HepG2 (cell line): ENCODE results near the gene TSACC. TPM values are rescaled to one million over a fixed set of nuclear protein-coding genes. Genes with fewer than 3 reads are reported as not detected.

Source experiments
- CBX1 ChIP-seq: IDR thresholded peaks from one replicate; pipeline ENCODE4 v1.6.1; 2016; ENCODE audit warnings: antibody characterized with exemption, low read depth
- CENPT ChIP-seq: sonication (generic); formaldehyde crosslinking; IDR thresholded peaks from 2 replicates; pipeline ENCODE4 v1.8.0; 2022; ENCODE audit warnings: low read depth, mild to moderate bottlenecking, moderate library complexity, missing genetic modification reagents
- GFI1 ChIP-seq: sonication (generic); formaldehyde crosslinking; IDR thresholded peaks from 2 replicates; pipeline ENCODE4 v1.5.0; 2020; ENCODE audit warnings: missing genetic modification reagents, mild to moderate bottlenecking, borderline replicate concordance
- GTF3A ChIP-seq: sonication (generic); formaldehyde crosslinking; conservative IDR thresholded peaks from 2 replicates; pipeline ENCODE4 v1.4.0; 2020; ENCODE audit warnings: mild to moderate bottlenecking, missing genetic modification reagents
- HOXD1 ChIP-seq: sonication (generic); formaldehyde crosslinking; IDR thresholded peaks from 2 replicates; pipeline ENCODE4 v1.5.0; 2020; ENCODE audit warnings: missing genetic modification reagents
- MEF2D ChIP-seq: sonication (generic); formaldehyde crosslinking; IDR thresholded peaks from 2 replicates; pipeline ENCODE4 v1.5.1; 2020; ENCODE audit warnings: mild to moderate bottlenecking, missing genetic modification reagents
- MXI1 ChIP-seq: IDR thresholded peaks from 3 replicates; pipeline ENCODE4 v1.6.1; 2012; ENCODE audit warnings: low read depth, low read length, inconsistent platforms, borderline replicate concordance
- MYNN ChIP-seq: sonication (generic); formaldehyde crosslinking; IDR thresholded peaks from 2 replicates; pipeline ENCODE4 v1.4.0; 2020; ENCODE audit warnings: mild to moderate bottlenecking, low read depth, missing genetic modification reagents
- NFRKB ChIP-seq: fragments of 450-650 bp; IDR thresholded peaks from 2 replicates; pipeline ENCODE4 v1.6.1; 2017
- PHF5A ChIP-seq: IDR thresholded peaks from one replicate; pipeline ENCODE4 v1.6.1; 2018; ENCODE audit warnings: low read depth, missing genetic modification reagents; ENCODE audit not compliant: unreplicated experiment
- STAT5B ChIP-seq: sonication (generic); formaldehyde crosslinking; IDR thresholded peaks from 2 replicates; pipeline ENCODE4 v1.4.0; 2020; ENCODE audit warnings: missing genetic modification reagents
- TBP ChIP-seq: sonication (generic); formaldehyde crosslinking; IDR thresholded peaks from 2 replicates; pipeline ENCODE4 v1.5.0; 2020; ENCODE audit warnings: missing genetic modification reagents
- TFAP4 ChIP-seq: sonication (generic); IDR thresholded peaks from 2 replicates; pipeline ENCODE4 v1.6.1; 2016; ENCODE audit warnings: low read depth, borderline replicate concordance
- ZC3H13 ChIP-seq: sonication (generic); formaldehyde crosslinking; IDR thresholded peaks from 2 replicates; pipeline ENCODE4 v1.8.1; 2023; ENCODE audit warnings: mild to moderate bottlenecking, missing genetic modification reagents, moderate library complexity
- ZMYM2 ChIP-seq: sonication (generic); formaldehyde crosslinking; IDR thresholded peaks from 2 replicates; pipeline ENCODE4 v1.8.0; 2022; ENCODE audit warnings: mild to moderate bottlenecking, missing genetic modification reagents
- ZNF256 ChIP-seq: sonication (generic); formaldehyde crosslinking; conservative IDR thresholded peaks from 2 replicates; pipeline ENCODE4 v1.4.0; 2020; ENCODE audit warnings: missing genetic modification reagents
- ZNF501 ChIP-seq: sonication (generic); formaldehyde crosslinking; IDR thresholded peaks from 2 replicates; pipeline ENCODE4 v1.5.1; 2020; ENCODE audit warnings: mild to moderate bottlenecking, moderate library complexity, missing genetic modification reagents
- ZNF570 ChIP-seq: sonication (generic); formaldehyde crosslinking; IDR thresholded peaks from 2 replicates; pipeline ENCODE4 v1.4.0; 2020; ENCODE audit warnings: mild to moderate bottlenecking, missing genetic modification reagents, borderline replicate concordance
- ZNF781 ChIP-seq: sonication (generic); formaldehyde crosslinking; IDR thresholded peaks from 2 replicates; pipeline ENCODE4 v1.5.1; 2020; ENCODE audit warnings: borderline replicate concordance, mild to moderate bottlenecking, missing genetic modification reagents; ENCODE audit errors: not compliant biosample characterization
- ZNF816 ChIP-seq: sonication (generic); formaldehyde crosslinking; IDR thresholded peaks from 2 replicates; pipeline ENCODE4 v1.8.0; 2022; ENCODE audit warnings: missing genetic modification reagents, mild to moderate bottlenecking, borderline replicate concordance
- polyA plus RNA-seq, 8 experiments: library from polyadenylated mRNA; depleted of rRNA in 3 of 8; stranded (reverse) in 7 of 8; unstranded in 1 of 8; fragments of >200 nt; fragmentation: Illumina TruSeq in 4 of 8; extraction: Trizol in 4 of 8; gene quantifications; 2 replicates each; pipeline versions ENCODE4 v1.2.1 to v1.2.3, GENCODE V29; 2011 to 2016; ENCODE audit warnings: low read depth in 4 of 8, missing spikeins in 1 of 8, mixed read lengths in 1 of 8; ENCODE audit not compliant: insufficient read depth in 1 of 8
- total RNA-seq, 5 experiments: library from RNA; depleted of rRNA; stranded (reverse); fragments of >200 nt; fragmentation: Illumina TruSeq; extraction: Trizol; gene quantifications; 2 replicates each; pipeline ENCODE4 v1.2.3, GENCODE V29; 2016; ENCODE audit warnings: low read depth in 1 of 5
- TF ChIP-seq, protein P1 (sequence below): sonication (generic); formaldehyde crosslinking; IDR thresholded peaks from 2 replicates; pipeline ENCODE4 v1.4.0; 2020; ENCODE audit warnings: missing genetic modification reagents
- TF ChIP-seq, protein P2 (sequence below): sonication (generic); formaldehyde crosslinking; IDR thresholded peaks from 2 replicates; pipeline ENCODE4 v1.9.0; 2021; ENCODE audit warnings: missing genetic modification reagents, borderline replicate concordance

The TSACC gene
- total and polyA plus RNA-seq, 2 of the 13 experiments (the other 11 are each of a cell fraction or from before 2014, with no cell fraction given): 1.5 to 2.6 TPM

DNA sequence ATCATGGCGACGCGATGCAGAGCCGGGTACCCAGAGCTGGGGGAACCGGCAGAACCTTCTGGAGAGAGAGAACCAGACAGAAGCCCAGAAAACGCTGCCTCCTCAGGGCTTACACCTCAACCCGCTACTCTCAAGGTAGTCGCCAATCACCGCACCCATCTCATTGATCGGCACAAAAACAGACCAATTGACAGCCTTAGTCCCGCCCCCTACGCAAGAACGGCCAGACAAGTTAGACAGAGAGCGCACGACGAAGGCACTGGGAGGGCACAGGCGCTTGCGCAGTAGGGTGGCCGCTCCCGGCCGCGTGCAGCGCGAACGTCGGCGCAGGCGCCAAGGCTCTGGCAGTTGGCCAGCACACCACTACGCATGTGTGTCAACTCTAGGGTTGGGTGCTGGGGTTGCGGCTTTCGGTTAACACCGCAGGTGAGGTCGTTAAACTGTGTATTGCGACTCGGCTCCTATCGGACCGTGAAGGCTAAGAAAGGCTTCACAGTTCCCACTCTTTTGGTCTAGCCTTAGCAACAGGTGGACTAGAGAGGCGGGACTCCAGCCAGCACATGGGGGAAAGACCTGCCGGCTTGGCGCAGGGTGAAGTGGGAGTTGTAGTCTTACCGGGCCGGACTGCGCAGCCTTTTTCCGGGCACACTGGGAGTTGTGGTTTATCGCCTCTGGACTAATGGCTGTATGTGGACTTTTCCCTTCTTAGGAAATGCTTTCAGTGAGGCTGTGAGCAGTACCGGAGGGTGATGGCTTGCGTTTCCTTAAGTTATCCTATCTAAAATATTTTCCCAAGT lies at the start of gene TSACC, which contains the start of gene CCT3 (continued):
- TF ChIP-seq ZNF570 (CRISPR knock-in tag) (no peak), CBX1 (no peak), CENPT (no peak), PHF5A (CRISPR knock-in tag) (no peak), ZNF256 (no peak), STAT5B (CRISPR knock-in tag) (no peak), ZMYM2 (CRISPR knock-in tag) (no peak), ZNF501 (CRISPR knock-in tag) (peak; percentile 76), HOXD1 (CRISPR knock-in tag) (no peak), GFI1 (CRISPR knock-in tag) (no peak), MYNN (CRISPR knock-in tag) (no peak), NFRKB (no peak), ZNF816 (no peak), TFAP4 (peak; percentile 11; the same call in 1 of the 2 replicates), GTF3A (CRISPR knock-in tag) (no peak), TBP (CRISPR knock-in tag) (no peak), MEF2D (CRISPR knock-in tag) (no peak; the same call in 1 of the 2 replicates), ZNF781 (CRISPR knock-in tag) (peak; percentile 59), ZC3H13 (CRISPR knock-in tag) (no peak), MXI1 (peak; percentile 89; the same call in 2 of the 3 replicates)
- TF ChIP-seq, protein P1, sequence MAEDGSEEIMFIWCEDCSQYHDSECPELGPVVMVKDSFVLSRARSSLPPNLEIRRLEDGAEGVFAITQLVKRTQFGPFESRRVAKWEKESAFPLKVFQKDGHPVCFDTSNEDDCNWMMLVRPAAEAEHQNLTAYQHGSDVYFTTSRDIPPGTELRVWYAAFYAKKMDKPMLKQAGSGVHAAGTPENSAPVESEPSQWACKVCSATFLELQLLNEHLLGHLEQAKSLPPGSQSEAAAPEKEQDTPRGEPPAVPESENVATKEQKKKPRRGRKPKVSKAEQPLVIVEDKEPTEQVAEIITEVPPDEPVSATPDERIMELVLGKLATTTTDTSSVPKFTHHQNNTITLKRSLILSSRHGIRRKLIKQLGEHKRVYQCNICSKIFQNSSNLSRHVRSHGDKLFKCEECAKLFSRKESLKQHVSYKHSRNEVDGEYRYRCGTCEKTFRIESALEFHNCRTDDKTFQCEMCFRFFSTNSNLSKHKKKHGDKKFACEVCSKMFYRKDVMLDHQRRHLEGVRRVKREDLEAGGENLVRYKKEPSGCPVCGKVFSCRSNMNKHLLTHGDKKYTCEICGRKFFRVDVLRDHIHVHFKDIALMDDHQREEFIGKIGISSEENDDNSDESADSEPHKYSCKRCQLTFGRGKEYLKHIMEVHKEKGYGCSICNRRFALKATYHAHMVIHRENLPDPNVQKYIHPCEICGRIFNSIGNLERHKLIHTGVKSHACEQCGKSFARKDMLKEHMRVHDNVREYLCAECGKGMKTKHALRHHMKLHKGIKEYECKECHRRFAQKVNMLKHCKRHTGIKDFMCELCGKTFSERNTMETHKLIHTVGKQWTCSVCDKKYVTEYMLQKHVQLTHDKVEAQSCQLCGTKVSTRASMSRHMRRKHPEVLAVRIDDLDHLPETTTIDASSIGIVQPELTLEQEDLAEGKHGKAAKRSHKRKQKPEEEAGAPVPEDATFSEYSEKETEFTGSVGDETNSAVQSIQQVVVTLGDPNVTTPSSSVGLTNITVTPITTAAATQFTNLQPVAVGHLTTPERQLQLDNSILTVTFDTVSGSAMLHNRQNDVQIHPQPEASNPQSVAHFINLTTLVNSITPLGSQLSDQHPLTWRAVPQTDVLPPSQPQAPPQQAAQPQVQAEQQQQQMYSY (CRISPR knock-in tag): no peak
- TF ChIP-seq, protein P2, sequence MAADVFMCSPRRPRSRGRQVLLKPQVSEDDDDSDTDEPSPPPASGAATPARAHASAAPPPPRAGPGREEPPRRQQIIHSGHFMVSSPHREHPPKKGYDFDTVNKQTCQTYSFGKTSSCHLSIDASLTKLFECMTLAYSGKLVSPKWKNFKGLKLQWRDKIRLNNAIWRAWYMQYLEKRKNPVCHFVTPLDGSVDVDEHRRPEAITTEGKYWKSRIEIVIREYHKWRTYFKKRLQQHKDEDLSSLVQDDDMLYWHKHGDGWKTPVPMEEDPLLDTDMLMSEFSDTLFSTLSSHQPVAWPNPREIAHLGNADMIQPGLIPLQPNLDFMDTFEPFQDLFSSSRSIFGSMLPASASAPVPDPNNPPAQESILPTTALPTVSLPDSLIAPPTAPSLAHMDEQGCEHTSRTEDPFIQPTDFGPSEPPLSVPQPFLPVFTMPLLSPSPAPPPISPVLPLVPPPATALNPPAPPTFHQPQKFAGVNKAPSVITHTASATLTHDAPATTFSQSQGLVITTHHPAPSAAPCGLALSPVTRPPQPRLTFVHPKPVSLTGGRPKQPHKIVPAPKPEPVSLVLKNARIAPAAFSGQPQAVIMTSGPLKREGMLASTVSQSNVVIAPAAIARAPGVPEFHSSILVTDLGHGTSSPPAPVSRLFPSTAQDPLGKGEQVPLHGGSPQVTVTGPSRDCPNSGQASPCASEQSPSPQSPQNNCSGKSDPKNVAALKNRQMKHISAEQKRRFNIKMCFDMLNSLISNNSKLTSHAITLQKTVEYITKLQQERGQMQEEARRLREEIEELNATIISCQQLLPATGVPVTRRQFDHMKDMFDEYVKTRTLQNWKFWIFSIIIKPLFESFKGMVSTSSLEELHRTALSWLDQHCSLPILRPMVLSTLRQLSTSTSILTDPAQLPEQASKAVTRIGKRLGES (CRISPR knock-in tag): no peak
